Stimulated activated CD8-positive, alpha-beta memory T cell treated with anti-CD3 and anti-CD28 coated beads, Interleukin-15, amount 100 ng/mL, for 24 hours (primary cell): Measurements from ENCODE around the gene PSMD8.
"Not testable (repeated sequence)": the region's sequence is repeated elsewhere in the genome, so short reads cannot be mapped to it uniquely, and the experiment has no call there.

Experiments used
- DNase-seq: peaks from one replicate; pipeline ENCODE4 v3.0.0-alpha.2; 2020; ENCODE audit warnings: low read depth

Gene PSMD8

GRCh38 chr19:38411041-38411712, 36.8 kb downstream of the PSMD8 start:
- no peak for DNase-seq

GRCh38 chr19:38411898-38412297, 37.5 kb downstream of the PSMD8 start:
- DNase-seq = not testable (repeated sequence)

- DNase-seq = no peak
Observed at GRCh38 chr19:38412491-38412890, 38.1 kb downstream of the PSMD8 start.

GRCh38 chr19:38412961-38413360, 38.6 kb downstream of the PSMD8 start:
- no peak for DNase-seq

- DNase-seq = no peak
Observed at GRCh38 chr19:38413416-38413815, 39.0 kb downstream of the PSMD8 start.

GRCh38 chr19:38417146-38417543, 42.8 kb downstream of the PSMD8 start:
- DNase-seq = no peak

- DNase-seq = peak; percentile 23
Observed at GRCh38 chr19:38417544-38418506, 43.5 kb downstream of the PSMD8 start.

- no peak for DNase-seq
Observed at GRCh38 chr19:38420935-38421334, 46.6 kb downstream of the PSMD8 start.

- no peak for DNase-seq
Observed at GRCh38 chr19:38421856-38422255, 47.5 kb downstream of the PSMD8 start.

- DNase-seq = no peak
Observed at GRCh38 chr19:38422438-38422837, 48.1 kb downstream of the PSMD8 start.

GRCh38 chr19:38424272-38424671, 49.9 kb downstream of the PSMD8 start:
- DNase-seq = no peak

GRCh38 chr19:38425222-38425809, 50.9 kb downstream of the PSMD8 start:
- no peak for DNase-seq

- no peak for DNase-seq
Observed at GRCh38 chr19:38425810-38426466, 51.6 kb downstream of the PSMD8 start, which contains the start of gene RASGRP4. RASGRP4 (minus strand) TSS chr19:38426219; CDS start chr19:38426091, 128 bp downstream.

GRCh38 chr19:38427035-38427677, 52.8 kb downstream of the PSMD8 start:
- not testable (repeated sequence) for DNase-seq

- no peak for DNase-seq
Observed at GRCh38 chr19:38429055-38429810, 54.9 kb downstream of the PSMD8 start.

GRCh38 chr19:38429811-38430156, 55.4 kb downstream of the PSMD8 start:
- DNase-seq = no peak

GRCh38 chr19:38430931-38431330, 56.6 kb downstream of the PSMD8 start:
- no peak for DNase-seq

GRCh38 chr19:38433268-38433733, 58.9 kb downstream of the PSMD8 start, which contains the start of gene RYR1:
RYR1 (plus strand) TSS chr19:38433691; CDS start chr19:38433830, 139 bp downstream.
- no peak for DNase-seq
